Cardiac muscle cell (in vitro differentiated cells and primary cell): Measurements from ENCODE around the gene LRRC45. TPM values are rescaled to one million over a fixed set of nuclear protein-coding genes. Genes with fewer than 3 reads are reported as not detected.

ENCODE experiments used
- DNase-seq, 2 donors: peaks; one replicate each; pipeline versions ENCODE4 v3.0.0 to v3.0.0-alpha.2; 2010 to 2017; ENCODE audit warnings: low read depth in 1 of 2, low spot score in 1 of 2
- H3K27ac ChIP-seq: fragments of 200-600 bp; sonication (generic); 2 replicates; pipeline ENCODE4 v1.5.1; 2016
- H3K27me3 ChIP-seq: fragments of 200-600 bp; sonication (generic); 2 replicates; pipeline ENCODE4 v1.6.0; 2016; ENCODE audit warnings: control low read depth
- H3K36me3 ChIP-seq: fragments of 200-600 bp; sonication (generic); 2 replicates; pipeline ENCODE4 v1.5.1; 2016; ENCODE audit warnings: control low read depth
- H3K4me1 ChIP-seq: fragments of 200-600 bp; sonication (generic); 2 replicates; pipeline ENCODE4 v1.8.1; 2017; ENCODE audit warnings: low read depth, mild to moderate bottlenecking, mixed run types
- H3K4me3 ChIP-seq: fragments of 200-600 bp; sonication (generic); 2 replicates; pipeline ENCODE4 v1.5.1; 2016; ENCODE audit warnings: mild to moderate bottlenecking
- H3K9me3 ChIP-seq: fragments of 200-600 bp; sonication (generic); 2 replicates; pipeline ENCODE4 v1.5.1; 2017; ENCODE audit warnings: low read depth, mild to moderate bottlenecking, control low read depth
- CTCF ChIP-seq: IDR thresholded peaks from 2 replicates; pipeline ENCODE4 v1.5.1; 2012; ENCODE audit warnings: low read depth, mild to moderate bottlenecking, low read length
- polyA plus RNA-seq: library from polyadenylated mRNA; unstranded; fragments of >200 nt; fragmentation: Nextera tagmentation; extraction: Ambion mirVana; gene quantifications from 2 replicates; pipeline ENCODE4 v1.2.1, GENCODE V29; 2016
- total RNA-seq: library from RNA; depleted of rRNA; stranded (reverse); fragments of >200 nt; gene quantifications from 2 replicates; pipeline ENCODE4 v1.2.3, GENCODE V29; 2016

The LRRC45 gene
- total and polyA plus RNA-seq, 2 experiments from 2014 or later, result 31.8 to 36.5 TPM

GRCh38 chr17:81991684-81992305 is 31.3 kb upstream of the LRRC45 start:
- H3K4me3 ChIP-seq, result no peak overlapping the region
- no peaks in the 10 kb centered on the region for H3K36me3 ChIP-seq
- H3K27ac ChIP-seq, result peak overlapping the region; percentile 39
- no peak for TF ChIP-seq CTCF
- H3K27me3 ChIP-seq, result no peaks in the 10 kb centered on the region
- peaks cover 7% of the 10 kb centered on the region for H3K4me1 ChIP-seq
- H3K9me3 ChIP-seq, result no peaks in the 10 kb centered on the region
- DNase-seq, result peak; percentile 25 to 60

GRCh38 chr17:81992306-81993102 is 30.6 kb upstream of the LRRC45 start:
- H3K4me1 ChIP-seq, result peaks cover 7% of the 10 kb centered on the region
- H3K36me3 ChIP-seq, result no peaks in the 10 kb centered on the region
- no peaks in the 10 kb centered on the region for H3K9me3 ChIP-seq
- H3K4me3 ChIP-seq, result no peak overlapping the region
- H3K27ac ChIP-seq, result peak overlapping the region; percentile 39
- DNase-seq, result no peak
- no peak for TF ChIP-seq CTCF
- no peaks in the 10 kb centered on the region for H3K27me3 ChIP-seq

GRCh38 chr17:81993729-81994592 is 29.1 kb upstream of the LRRC45 start:
- no peak overlapping the region for H3K27ac ChIP-seq
- H3K9me3 ChIP-seq, result no peaks in the 10 kb centered on the region
- H3K4me3 ChIP-seq, result no peak overlapping the region
- no peaks in the 10 kb centered on the region for H3K36me3 ChIP-seq
- no peak for DNase-seq
- TF ChIP-seq CTCF, result no peak
- H3K27me3 ChIP-seq, result no peaks in the 10 kb centered on the region
- peaks cover 7% of the 10 kb centered on the region for H3K4me1 ChIP-seq

GRCh38 chr17:81994593-81995462 is 28.3 kb upstream of the LRRC45 start:
- no peak overlapping the region for H3K4me3 ChIP-seq
- TF ChIP-seq CTCF, result no peak
- no peak overlapping the region for H3K27ac ChIP-seq
- no peaks in the 10 kb centered on the region for H3K27me3 ChIP-seq
- no peak for DNase-seq
- H3K9me3 ChIP-seq, result no peaks in the 10 kb centered on the region
- H3K36me3 ChIP-seq, result no peaks in the 10 kb centered on the region
- H3K4me1 ChIP-seq, result peaks cover 7% of the 10 kb centered on the region
